GM21619 (cell line): ENCODE results near the gene TMEM50B.
A peak's percentile ranks its signal among the peaks of the same experiment; 100 is the strongest.
"Not testable (repeated sequence)": the region's sequence is repeated elsewhere in the genome, so short reads cannot be mapped to it uniquely, and the experiment has no call there.

Source experiments
- ATAC-seq: cut with Tn5 transposase; IDR thresholded peaks from one replicate; pipeline ENCODE4 v1.9.1; 2021; ENCODE audit not compliant: unreplicated experiment

Gene TMEM50B

GRCh38 chr21:33479679-33480480 is at the start of gene TMEM50B:
TSS of gene TMEM50B (minus strand) at chr21:33479974. CDS start at chr21:33468885, 11,089 bp downstream.
- peak; percentile 81 for ATAC-seq

GRCh38 chr21:33522953-33523349 is 43.2 kb upstream of the TMEM50B start:
- no peak for ATAC-seq

GRCh38 chr21:33522297-33522952 is 42.7 kb upstream of the TMEM50B start:
- no peak for ATAC-seq

GRCh38 chr21:33518899-33519298 is 39.1 kb upstream of the TMEM50B start:
- ATAC-seq: no peak

GRCh38 chr21:33514229-33514628 is 34.5 kb upstream of the TMEM50B start:
- no peak for ATAC-seq

- no peak for ATAC-seq
Observed at GRCh38 chr21:33512481-33512880, 32.7 kb upstream of the TMEM50B start.

- ATAC-seq: no peak
Observed at GRCh38 chr21:33511639-33512038, 31.9 kb upstream of the TMEM50B start.

GRCh38 chr21:33510826-33511225 is 31.1 kb upstream of the TMEM50B start:
- ATAC-seq: no peak

GRCh38 chr21:33507003-33507402 is 27.2 kb upstream of the TMEM50B start:
- ATAC-seq: not testable (repeated sequence)

GRCh38 chr21:33505833-33506232 is 26.1 kb upstream of the TMEM50B start:
- no peak for ATAC-seq

GRCh38 chr21:33496345-33496744 is 16.6 kb upstream of the TMEM50B start:
- no peak for ATAC-seq

GRCh38 chr21:33495743-33496142 is 16.0 kb upstream of the TMEM50B start:
- no peak for ATAC-seq

GRCh38 chr21:33493756-33494155 is 14.0 kb upstream of the TMEM50B start:
- no peak for ATAC-seq

GRCh38 chr21:33492571-33492970 is 12.8 kb upstream of the TMEM50B start:
- no peak for ATAC-seq

- peak; percentile 97 for ATAC-seq
Observed at GRCh38 chr21:33491373-33492102, 11.8 kb upstream of the TMEM50B start, which contains the start of gene DNAJC28. TSS of gene DNAJC28 (minus strand) at chr21:33491716. CDS start at chr21:33489393, 2,323 bp downstream.

GRCh38 chr21:33490991-33491372 is 11.2 kb upstream of the TMEM50B start:
- ATAC-seq: no peak

- no peak for ATAC-seq
Observed at GRCh38 chr21:33488936-33489335, 9.2 kb upstream of the TMEM50B start.

GRCh38 chr21:33487996-33488395 is 8.2 kb upstream of the TMEM50B start:
- no peak for ATAC-seq

GRCh38 chr21:33481314-33481943 is 1.7 kb upstream of the TMEM50B start:
- no peak for ATAC-seq

GRCh38 chr21:33480481-33481103 is 818 bp upstream of the TMEM50B start:
- no peak for ATAC-seq
